K562 (cell line): ENCODE data around the gene ZNF616. TPM values are rescaled to one million over a fixed set of nuclear protein-coding genes. Genes with fewer than 3 reads are reported as not detected.

Experiments used
- BRD4 ChIP-seq: fragments of 200-600 bp; sonication (generic); IDR thresholded peaks from 2 replicates; pipeline ENCODE4 v1.6.1; 2017; ENCODE audit warnings: inconsistent platforms
- MECOM ChIP-seq: fragments of 250-450 bp; sonication (Bioruptor Pico); IDR thresholded peaks from 2 replicates; pipeline ENCODE4 v1.8.0; 2022; ENCODE audit warnings: inconsistent platforms
- OTX1 ChIP-seq: fragments of 450-650 bp; formaldehyde crosslinking; IDR thresholded peaks from 2 replicates; pipeline ENCODE4 v1.4.0; 2022; ENCODE audit warnings: mild to moderate bottlenecking
- RFX7 ChIP-seq: fragments of 250-450 bp; sonication (Bioruptor Pico); IDR thresholded peaks from 2 replicates; pipeline ENCODE4 v1.5.1; 2021; ENCODE audit warnings: mild to moderate bottlenecking
- SLC30A9 ChIP-seq: fragments of 250-450 bp; sonication (Bioruptor Pico); IDR thresholded peaks from 2 replicates; pipeline ENCODE4 v1.8.0; 2022; ENCODE audit warnings: mild to moderate bottlenecking, moderate library complexity
- SRSF9 ChIP-seq: fragments of 200-400 bp; formaldehyde crosslinking; IDR thresholded peaks from 2 replicates; pipeline ENCODE4 v1.6.1; 2017; ENCODE audit warnings: low read depth, low read length, borderline replicate concordance
- TGIF2 ChIP-seq: sonication (generic); formaldehyde crosslinking; IDR thresholded peaks from 2 replicates; pipeline ENCODE4 v1.8.1; 2022; ENCODE audit warnings: mild to moderate bottlenecking, missing genetic modification reagents, moderate library complexity
- TRIM28 ChIP-seq: fragments of 450-650 bp; IDR thresholded peaks from 2 replicates; pipeline ENCODE4 v1.6.1; 2017
- ZNF184 ChIP-seq: sonication (generic); formaldehyde crosslinking; IDR thresholded peaks from 2 replicates; pipeline ENCODE4 v1.5.0; 2020; ENCODE audit warnings: missing genetic modification reagents
- ZNF3 ChIP-seq: fragments of 250-450 bp; sonication (Bioruptor Pico); IDR thresholded peaks from 2 replicates; pipeline ENCODE4 v1.5.0; 2021; ENCODE audit warnings: mild to moderate bottlenecking, moderate library complexity
- ZNF583 ChIP-seq: fragments of 250-450 bp; sonication (Bioruptor Pico); IDR thresholded peaks from 2 replicates; pipeline ENCODE4 v1.4.0; 2020
- ZNF695 ChIP-seq: fragments of 450-650 bp; formaldehyde crosslinking; IDR thresholded peaks from 2 replicates; pipeline ENCODE4 v1.4.0; 2020; ENCODE audit warnings: mild to moderate bottlenecking, moderate library complexity
- polyA plus RNA-seq, 8 experiments: library from polyadenylated mRNA; depleted of rRNA in 4 of 8; stranded (reverse) in 5 of 8; unstranded in 3 of 8; fragments of >200 nt; fragmentation: Nextera tagmentation in 2 of 8; fragmentation: Illumina TruSeq in 1 of 8; extraction: Ambion mirVana in 2 of 8; extraction: Trizol in 1 of 8; gene quantifications; 2 replicates each; pipeline versions ENCODE4 v1.2.1 to v1.2.3, GENCODE V29; 2011 to 2014; ENCODE audit warnings: inconsistent platforms in 1 of 8, missing spikeins in 1 of 8
- total RNA-seq, 7 experiments: library from RNA; depleted of rRNA in 6 of 7; stranded (reverse); fragments of >200 nt in 6 of 7; fragmentation: Illumina TruSeq in 2 of 7; extraction: Trizol in 2 of 7; gene quantifications; 2 replicates each; pipeline versions ENCODE4 v1.2.1 to v1.2.3, GENCODE V29; 2011 to 2021; ENCODE audit warnings: low replicate concordance in 1 of 7
- TF ChIP-seq, protein P1 (sequence below): sonication (generic); formaldehyde crosslinking; IDR thresholded peaks from 2 replicates; pipeline ENCODE4 v1.8.0; 2022; ENCODE audit warnings: mild to moderate bottlenecking, missing genetic modification reagents
- TF ChIP-seq, protein P2 (sequence below), 2 experiments: fragments of 450-650 bp; IDR thresholded peaks; 2 replicates each; pipeline ENCODE4 v1.6.1; 2018; ENCODE audit warnings: mild to moderate bottlenecking in 2 of 2, low read depth in 1 of 2; ENCODE audit not compliant: partially characterized antibody in 2 of 2
- TF ChIP-seq, protein P3 (sequence below): fragments of 450-650 bp; IDR thresholded peaks from 2 replicates; pipeline ENCODE4 v1.6.1; 2017; ENCODE audit warnings: antibody characterized with exemption, mild to moderate bottlenecking

Gene ZNF616
- total and polyA plus RNA-seq, 9 of the 15 experiments (the other 6 are each of a cell fraction or from before 2014, with no cell fraction given): 3.4 to 13.0 (median 6.7) TPM

GRCh38 chr19:52139252-52140031 is at the start of gene ZNF616 (continued):
- TF ChIP-seq, protein P1, sequence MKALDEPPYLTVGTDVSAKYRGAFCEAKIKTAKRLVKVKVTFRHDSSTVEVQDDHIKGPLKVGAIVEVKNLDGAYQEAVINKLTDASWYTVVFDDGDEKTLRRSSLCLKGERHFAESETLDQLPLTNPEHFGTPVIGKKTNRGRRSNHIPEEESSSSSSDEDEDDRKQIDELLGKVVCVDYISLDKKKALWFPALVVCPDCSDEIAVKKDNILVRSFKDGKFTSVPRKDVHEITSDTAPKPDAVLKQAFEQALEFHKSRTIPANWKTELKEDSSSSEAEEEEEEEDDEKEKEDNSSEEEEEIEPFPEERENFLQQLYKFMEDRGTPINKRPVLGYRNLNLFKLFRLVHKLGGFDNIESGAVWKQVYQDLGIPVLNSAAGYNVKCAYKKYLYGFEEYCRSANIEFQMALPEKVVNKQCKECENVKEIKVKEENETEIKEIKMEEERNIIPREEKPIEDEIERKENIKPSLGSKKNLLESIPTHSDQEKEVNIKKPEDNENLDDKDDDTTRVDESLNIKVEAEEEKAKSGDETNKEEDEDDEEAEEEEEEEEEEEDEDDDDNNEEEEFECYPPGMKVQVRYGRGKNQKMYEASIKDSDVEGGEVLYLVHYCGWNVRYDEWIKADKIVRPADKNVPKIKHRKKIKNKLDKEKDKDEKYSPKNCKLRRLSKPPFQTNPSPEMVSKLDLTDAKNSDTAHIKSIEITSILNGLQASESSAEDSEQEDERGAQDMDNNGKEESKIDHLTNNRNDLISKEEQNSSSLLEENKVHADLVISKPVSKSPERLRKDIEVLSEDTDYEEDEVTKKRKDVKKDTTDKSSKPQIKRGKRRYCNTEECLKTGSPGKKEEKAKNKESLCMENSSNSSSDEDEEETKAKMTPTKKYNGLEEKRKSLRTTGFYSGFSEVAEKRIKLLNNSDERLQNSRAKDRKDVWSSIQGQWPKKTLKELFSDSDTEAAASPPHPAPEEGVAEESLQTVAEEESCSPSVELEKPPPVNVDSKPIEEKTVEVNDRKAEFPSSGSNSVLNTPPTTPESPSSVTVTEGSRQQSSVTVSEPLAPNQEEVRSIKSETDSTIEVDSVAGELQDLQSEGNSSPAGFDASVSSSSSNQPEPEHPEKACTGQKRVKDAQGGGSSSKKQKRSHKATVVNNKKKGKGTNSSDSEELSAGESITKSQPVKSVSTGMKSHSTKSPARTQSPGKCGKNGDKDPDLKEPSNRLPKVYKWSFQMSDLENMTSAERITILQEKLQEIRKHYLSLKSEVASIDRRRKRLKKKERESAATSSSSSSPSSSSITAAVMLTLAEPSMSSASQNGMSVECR (CRISPR knock-in tag): peak; percentile 81
- TF ChIP-seq ZNF695 (no peak), TRIM28 (peak; percentile 70; the same call in 1 of the 2 replicates), ZNF3 (no peak), RFX7 (CRISPR knock-in tag) (no peak), TGIF2 (CRISPR knock-in tag) (no peak), ZNF184 (no peak), SRSF9 (no peak), SLC30A9 (no peak), OTX1 (CRISPR knock-in tag) (no peak), MECOM (CRISPR knock-in tag) (no peak), BRD4 (peak; percentile 66; the same call in 1 of the 2 replicates), ZNF583 (CRISPR knock-in tag) (no peak)
- TF ChIP-seq, protein P2, sequence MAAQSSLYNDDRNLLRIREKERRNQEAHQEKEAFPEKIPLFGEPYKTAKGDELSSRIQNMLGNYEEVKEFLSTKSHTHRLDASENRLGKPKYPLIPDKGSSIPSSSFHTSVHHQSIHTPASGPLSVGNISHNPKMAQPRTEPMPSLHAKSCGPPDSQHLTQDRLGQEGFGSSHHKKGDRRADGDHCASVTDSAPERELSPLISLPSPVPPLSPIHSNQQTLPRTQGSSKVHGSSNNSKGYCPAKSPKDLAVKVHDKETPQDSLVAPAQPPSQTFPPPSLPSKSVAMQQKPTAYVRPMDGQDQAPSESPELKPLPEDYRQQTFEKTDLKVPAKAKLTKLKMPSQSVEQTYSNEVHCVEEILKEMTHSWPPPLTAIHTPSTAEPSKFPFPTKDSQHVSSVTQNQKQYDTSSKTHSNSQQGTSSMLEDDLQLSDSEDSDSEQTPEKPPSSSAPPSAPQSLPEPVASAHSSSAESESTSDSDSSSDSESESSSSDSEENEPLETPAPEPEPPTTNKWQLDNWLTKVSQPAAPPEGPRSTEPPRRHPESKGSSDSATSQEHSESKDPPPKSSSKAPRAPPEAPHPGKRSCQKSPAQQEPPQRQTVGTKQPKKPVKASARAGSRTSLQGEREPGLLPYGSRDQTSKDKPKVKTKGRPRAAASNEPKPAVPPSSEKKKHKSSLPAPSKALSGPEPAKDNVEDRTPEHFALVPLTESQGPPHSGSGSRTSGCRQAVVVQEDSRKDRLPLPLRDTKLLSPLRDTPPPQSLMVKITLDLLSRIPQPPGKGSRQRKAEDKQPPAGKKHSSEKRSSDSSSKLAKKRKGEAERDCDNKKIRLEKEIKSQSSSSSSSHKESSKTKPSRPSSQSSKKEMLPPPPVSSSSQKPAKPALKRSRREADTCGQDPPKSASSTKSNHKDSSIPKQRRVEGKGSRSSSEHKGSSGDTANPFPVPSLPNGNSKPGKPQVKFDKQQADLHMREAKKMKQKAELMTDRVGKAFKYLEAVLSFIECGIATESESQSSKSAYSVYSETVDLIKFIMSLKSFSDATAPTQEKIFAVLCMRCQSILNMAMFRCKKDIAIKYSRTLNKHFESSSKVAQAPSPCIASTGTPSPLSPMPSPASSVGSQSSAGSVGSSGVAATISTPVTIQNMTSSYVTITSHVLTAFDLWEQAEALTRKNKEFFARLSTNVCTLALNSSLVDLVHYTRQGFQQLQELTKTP (IDR thresholded peaks at IDR 0.05; ENCODE audit: low read depth in 1 of 2, partially characterized antibody in 2 of 2): peak in 1 of 2 experiments; percentile 51
- TF ChIP-seq, protein P3, sequence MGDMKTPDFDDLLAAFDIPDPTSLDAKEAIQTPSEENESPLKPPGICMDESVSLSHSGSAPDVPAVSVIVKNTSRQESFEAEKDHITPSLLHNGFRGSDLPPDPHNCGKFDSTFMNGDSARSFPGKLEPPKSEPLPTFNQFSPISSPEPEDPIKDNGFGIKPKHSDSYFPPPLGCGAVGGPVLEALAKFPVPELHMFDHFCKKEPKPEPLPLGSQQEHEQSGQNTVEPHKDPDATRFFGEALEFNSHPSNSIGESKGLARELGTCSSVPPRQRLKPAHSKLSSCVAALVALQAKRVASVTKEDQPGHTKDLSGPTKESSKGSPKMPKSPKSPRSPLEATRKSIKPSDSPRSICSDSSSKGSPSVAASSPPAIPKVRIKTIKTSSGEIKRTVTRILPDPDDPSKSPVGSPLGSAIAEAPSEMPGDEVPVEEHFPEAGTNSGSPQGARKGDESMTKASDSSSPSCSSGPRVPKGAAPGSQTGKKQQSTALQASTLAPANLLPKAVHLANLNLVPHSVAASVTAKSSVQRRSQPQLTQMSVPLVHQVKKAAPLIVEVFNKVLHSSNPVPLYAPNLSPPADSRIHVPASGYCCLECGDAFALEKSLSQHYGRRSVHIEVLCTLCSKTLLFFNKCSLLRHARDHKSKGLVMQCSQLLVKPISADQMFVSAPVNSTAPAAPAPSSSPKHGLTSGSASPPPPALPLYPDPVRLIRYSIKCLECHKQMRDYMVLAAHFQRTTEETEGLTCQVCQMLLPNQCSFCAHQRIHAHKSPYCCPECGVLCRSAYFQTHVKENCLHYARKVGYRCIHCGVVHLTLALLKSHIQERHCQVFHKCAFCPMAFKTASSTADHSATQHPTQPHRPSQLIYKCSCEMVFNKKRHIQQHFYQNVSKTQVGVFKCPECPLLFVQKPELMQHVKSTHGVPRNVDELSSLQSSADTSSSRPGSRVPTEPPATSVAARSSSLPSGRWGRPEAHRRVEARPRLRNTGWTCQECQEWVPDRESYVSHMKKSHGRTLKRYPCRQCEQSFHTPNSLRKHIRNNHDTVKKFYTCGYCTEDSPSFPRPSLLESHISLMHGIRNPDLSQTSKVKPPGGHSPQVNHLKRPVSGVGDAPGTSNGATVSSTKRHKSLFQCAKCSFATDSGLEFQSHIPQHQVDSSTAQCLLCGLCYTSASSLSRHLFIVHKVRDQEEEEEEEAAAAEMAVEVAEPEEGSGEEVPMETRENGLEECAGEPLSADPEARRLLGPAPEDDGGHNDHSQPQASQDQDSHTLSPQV: no peak
